ENCODE results near the gene KRTCAP2. TPM values are rescaled to one million over a fixed set of nuclear protein-coding genes. Genes with fewer than 3 reads are reported as not detected.
A peak's percentile ranks its signal among the peaks of the same experiment; 100 is the strongest.
"Not testable (repeated sequence)": the region's sequence is repeated elsewhere in the genome, so short reads cannot be mapped to it uniquely, and the experiment has no call there.

Gene KRTCAP2
- total RNA-seq, 2 donors from 2014 or later, result 111 to 236 TPM

GRCh38 chr1:155158991-155159390 is 14.1 kb downstream of the KRTCAP2 start:
- Histone ChIP-seq H3K4me3 (no peak overlapping the region), H3K36me3 (no peaks in the 10 kb centered on the region), H3K27ac (no peak overlapping the region), H3K9me3 (no peaks in the 10 kb centered on the region), H3K4me1 (replicated peaks) (no peaks in the 10 kb centered on the region), H3K27me3 (replicated peaks; ENCODE audit: insufficient read depth) (no peaks in the 10 kb centered on the region)
- TF ChIP-seq CTCF (IDR thresholded peaks at IDR 0.05), result no peak
- TF ChIP-seq POLR2AphosphoS5 (IDR thresholded peaks at IDR 0.05), result no peak
- TF ChIP-seq POLR2A (IDR thresholded peaks at IDR 0.05), result no peak
- no peak for DNase-seq (ENCODE audit: low spot score)
- WGBS, result 38% methylated on average over 1 of the region's 1 CpG
- intact Hi-C loops (cut with DNase I), result no loop called here

GRCh38 chr1:155155996-155156643 is 17.0 kb downstream of the KRTCAP2 start:
- DNase-seq (ENCODE audit: low spot score); intact Hi-C loops (cut with DNase I); H3K4me1 ChIP-seq (replicated peaks); H3K4me3 ChIP-seq; H3K36me3 ChIP-seq; H3K9me3 ChIP-seq; H3K27me3 ChIP-seq (replicated peaks; ENCODE audit: insufficient read depth); H3K27ac ChIP-seq: not testable (repeated sequence)
- WGBS, result 64% methylated on average over 3 of the region's 3 CpGs

- intact Hi-C loops (cut with DNase I), result no loop called here
- no peak overlapping the region for H3K4me3 ChIP-seq
- H3K4me1 ChIP-seq (replicated peaks), result no peaks in the 10 kb centered on the region
- no peaks in the 10 kb centered on the region for H3K9me3 ChIP-seq
- H3K36me3 ChIP-seq, result no peaks in the 10 kb centered on the region
- no peak for TF ChIP-seq POLR2A (IDR thresholded peaks at IDR 0.05)
- no peak for TF ChIP-seq POLR2AphosphoS5 (IDR thresholded peaks at IDR 0.05)
- TF ChIP-seq CTCF (IDR thresholded peaks at IDR 0.05), result no peak
- 86% methylated on average over 3 of the region's 3 CpGs for WGBS
- no peak for DNase-seq (ENCODE audit: low spot score)
- no peak overlapping the region for H3K27ac ChIP-seq
- no peaks in the 10 kb centered on the region for H3K27me3 ChIP-seq (replicated peaks; ENCODE audit: insufficient read depth)
Observed at GRCh38 chr1:155145491-155145890, 27.6 kb downstream of the KRTCAP2 start.

- intact Hi-C loops (cut with DNase I), result no loop called here
- no peak for DNase-seq (ENCODE audit: low spot score)
- 83% methylated on average over 7 of the region's 7 CpGs for WGBS
- Histone ChIP-seq H3K36me3 (no peaks in the 10 kb centered on the region), H3K4me3 (no peak overlapping the region), H3K4me1 (replicated peaks) (peaks cover 5% of the 10 kb centered on the region), H3K27ac (no peak overlapping the region), H3K27me3 (replicated peaks; ENCODE audit: insufficient read depth) (no peaks in the 10 kb centered on the region), H3K9me3 (no peaks in the 10 kb centered on the region)
- no peak for TF ChIP-seq POLR2AphosphoS5 (IDR thresholded peaks at IDR 0.05)
- TF ChIP-seq POLR2A (IDR thresholded peaks at IDR 0.05), result no peak
- TF ChIP-seq CTCF (IDR thresholded peaks at IDR 0.05), result no peak
Observed at GRCh38 chr1:155141749-155142148, 31.4 kb downstream of the KRTCAP2 start.

- DNase-seq (ENCODE audit: low spot score), result no peak
- Histone ChIP-seq H3K9me3 (no peaks in the 10 kb centered on the region), H3K36me3 (no peaks in the 10 kb centered on the region), H3K4me1 (replicated peaks) (peaks cover 7% of the 10 kb centered on the region), H3K27me3 (replicated peaks; ENCODE audit: insufficient read depth) (no peaks in the 10 kb centered on the region), H3K4me3 (peak overlapping the region; percentile 59 to 60), H3K27ac (peak overlapping the region; percentile 88 to 94)
- 13% methylated on average over 10 of the region's 11 CpGs for WGBS
- TF ChIP-seq CTCF (IDR thresholded peaks at IDR 0.05), result no peak
- no peak for TF ChIP-seq POLR2A (IDR thresholded peaks at IDR 0.05)
- TF ChIP-seq POLR2AphosphoS5 (IDR thresholded peaks at IDR 0.05), result no peak
- intact Hi-C loops (cut with DNase I), result no loop called here
Observed at GRCh38 chr1:155140630-155140953, 32.5 kb downstream of the KRTCAP2 start.

Data from prostate gland (tissue), 2 donors.